ENCODE measurements around the gene B3GAT1.

Gene B3GAT1

GRCh38 chr11:134429106-134429505 lies 17.1 kb upstream of the B3GAT1 start:
- no peak overlapping the region for H3K27ac ChIP-seq (replicated peaks)
- TF ChIP-seq GABPA (IDR thresholded peaks at IDR 0.05; ENCODE audit: low read depth) (no peak), CTCF (IDR thresholded peaks at IDR 0.05; ENCODE audit: insufficient read depth, low read length) (no peak), SPI1 (IDR thresholded peaks at IDR 0.05; ENCODE audit: borderline replicate concordance, low read depth) (no peak), POLR2AphosphoS5 (IDR thresholded peaks at IDR 0.05; ENCODE audit: low read depth) (no peak), REST (IDR thresholded peaks at IDR 0.05; ENCODE audit: insufficient replicate concordance, low read depth) (no peak)
- no peak overlapping the region for H3K4me3 ChIP-seq (replicated peaks; ENCODE audit: insufficient read depth, low read length)
- no peaks in the 10 kb centered on the region for H3K27me3 ChIP-seq (ENCODE audit: insufficient read depth, poor library complexity, severe bottlenecking)
- DNase-seq (ENCODE audit: low read depth in 1 of 2, low spot score in 1 of 2), result no peak

GRCh38 chr11:134425816-134426536 lies 13.9 kb upstream of the B3GAT1 start:
- TF ChIP-seq REST (IDR thresholded peaks at IDR 0.05; ENCODE audit: insufficient replicate concordance, low read depth) (no peak), SPI1 (IDR thresholded peaks at IDR 0.05; ENCODE audit: borderline replicate concordance, low read depth) (no peak), POLR2AphosphoS5 (IDR thresholded peaks at IDR 0.05; ENCODE audit: low read depth) (no peak), GABPA (IDR thresholded peaks at IDR 0.05; ENCODE audit: low read depth) (no peak)

GRCh38 chr11:134425413-134425812 lies 13.4 kb upstream of the B3GAT1 start:
- DNase-seq (ENCODE audit: low read depth in 1 of 2, low spot score in 1 of 2), result no peak
- Histone ChIP-seq H3K27me3 (ENCODE audit: insufficient read depth, poor library complexity, severe bottlenecking) (no peaks in the 10 kb centered on the region), H3K4me3 (replicated peaks; ENCODE audit: insufficient read depth, low read length) (no peak overlapping the region), H3K27ac (replicated peaks) (no peak overlapping the region)
- TF ChIP-seq SPI1 (IDR thresholded peaks at IDR 0.05; ENCODE audit: borderline replicate concordance, low read depth), result no peak
- no peak for TF ChIP-seq CTCF (IDR thresholded peaks at IDR 0.05; ENCODE audit: insufficient read depth, low read length)
- no peak for TF ChIP-seq POLR2AphosphoS5 (IDR thresholded peaks at IDR 0.05; ENCODE audit: low read depth)
- TF ChIP-seq REST (IDR thresholded peaks at IDR 0.05; ENCODE audit: insufficient replicate concordance, low read depth), result no peak

More at GRCh38 chr11:134425816-134426536, 13.9 kb upstream of the B3GAT1 start:
- Histone ChIP-seq H3K4me3 (replicated peaks; ENCODE audit: insufficient read depth, low read length) (no peak overlapping the region), H3K27ac (replicated peaks) (no peak overlapping the region), H3K27me3 (ENCODE audit: insufficient read depth, poor library complexity, severe bottlenecking) (no peaks in the 10 kb centered on the region)
- no peak for DNase-seq (ENCODE audit: low read depth in 1 of 2, low spot score in 1 of 2)

Measured in HL-60 (cell line).